NOMO-1 treated with dmso at 0.1 percent for 144 hours (cell line): Measurements from ENCODE around the gene ZDHHC11.
"Not testable (repeated sequence)": the region's sequence is repeated elsewhere in the genome, so short reads cannot be mapped to it uniquely, and the experiment has no call there.

Source experiments
- DNase-seq: peaks from one replicate; lab custom pipeline; 2025; ENCODE audit not compliant: unreplicated experiment; lab: John Stamatoyannopoulos, UW

Gene ZDHHC11

GRCh38 chr5:763998-764781 is 86.6 kb downstream of the ZDHHC11 start:
- no peak for DNase-seq

- DNase-seq: no peak
These were observed 87.4 kb downstream of the ZDHHC11 start for GRCh38 chr5:763397-763796.

- DNase-seq: not testable (repeated sequence)
These were observed 87.8 kb downstream of the ZDHHC11 start for GRCh38 chr5:762996-763395.

- no peak for DNase-seq
These were observed 88.7 kb downstream of the ZDHHC11 start for GRCh38 chr5:761854-762710.

- no peak for DNase-seq
These were observed 89.6 kb downstream of the ZDHHC11 start for GRCh38 chr5:761059-761771.

GRCh38 chr5:760363-761058 is 90.3 kb downstream of the ZDHHC11 start:
- DNase-seq: no peak

- no peak for DNase-seq
These were observed 90.9 kb downstream of the ZDHHC11 start for GRCh38 chr5:759781-760362.

- DNase-seq: no peak
These were observed 91.6 kb downstream of the ZDHHC11 start for GRCh38 chr5:759111-759751.

- DNase-seq: no peak
These were observed 92.1 kb downstream of the ZDHHC11 start for GRCh38 chr5:758698-759053.

GRCh38 chr5:757931-758697 is 92.7 kb downstream of the ZDHHC11 start:
- DNase-seq: no peak

GRCh38 chr5:757346-757930 is 93.3 kb downstream of the ZDHHC11 start:
- no peak for DNase-seq

- no peak for DNase-seq
These were observed 93.9 kb downstream of the ZDHHC11 start for GRCh38 chr5:756865-757345.

GRCh38 chr5:756171-756570 is 94.6 kb downstream of the ZDHHC11 start:
- no peak for DNase-seq

GRCh38 chr5:754143-754632 is 96.6 kb downstream of the ZDHHC11 start:
- DNase-seq: not testable (repeated sequence)

- not testable (repeated sequence) for DNase-seq
These were observed 97.1 kb downstream of the ZDHHC11 start for GRCh38 chr5:753567-754142.

GRCh38 chr5:752532-753115 is 98.2 kb downstream of the ZDHHC11 start:
- not testable (repeated sequence) for DNase-seq

GRCh38 chr5:751992-752391 is 98.8 kb downstream of the ZDHHC11 start:
- DNase-seq: not testable (repeated sequence)

- no peak for DNase-seq
These were observed 99.3 kb downstream of the ZDHHC11 start for GRCh38 chr5:751496-751895.
